ENCODE results near the gene ZMYND8.
"Not testable (repeated sequence)": the region's sequence is repeated elsewhere in the genome, so short reads cannot be mapped to it uniquely, and the experiment has no call there.

The ZMYND8 gene

DNA sequence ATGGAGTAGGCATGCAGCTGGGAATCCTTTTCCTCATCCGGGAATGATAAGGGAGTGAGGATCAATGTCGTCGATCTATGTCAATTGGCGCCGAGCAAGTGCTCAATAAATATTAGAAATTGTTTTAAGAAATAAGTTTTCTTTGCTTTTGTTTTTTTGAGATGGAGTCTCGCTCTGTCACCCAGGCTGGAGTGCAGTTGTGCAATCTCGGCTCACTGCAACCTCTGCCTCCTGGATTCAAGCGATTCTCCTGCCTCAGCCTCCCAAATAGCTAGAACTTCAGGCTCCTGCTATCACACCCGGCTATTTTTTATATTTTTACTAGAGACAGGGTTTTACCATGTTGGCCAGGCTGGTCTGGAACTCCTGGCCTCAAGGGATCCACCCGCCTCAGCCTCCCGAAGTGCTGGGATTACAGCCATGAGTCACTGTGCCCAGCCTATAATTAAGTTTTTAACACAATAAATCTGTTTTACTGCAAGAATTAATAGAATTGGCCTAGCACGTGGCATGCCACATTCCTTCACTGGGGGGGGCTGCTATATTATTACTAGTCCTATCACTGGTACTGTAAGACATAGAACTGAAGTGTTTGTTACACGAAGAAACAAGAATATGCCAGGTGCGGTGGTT is 92.2 kb downstream of the ZMYND8 start:
- not testable (repeated sequence) for DNase-seq (ENCODE audit: low spot score)

DNA sequence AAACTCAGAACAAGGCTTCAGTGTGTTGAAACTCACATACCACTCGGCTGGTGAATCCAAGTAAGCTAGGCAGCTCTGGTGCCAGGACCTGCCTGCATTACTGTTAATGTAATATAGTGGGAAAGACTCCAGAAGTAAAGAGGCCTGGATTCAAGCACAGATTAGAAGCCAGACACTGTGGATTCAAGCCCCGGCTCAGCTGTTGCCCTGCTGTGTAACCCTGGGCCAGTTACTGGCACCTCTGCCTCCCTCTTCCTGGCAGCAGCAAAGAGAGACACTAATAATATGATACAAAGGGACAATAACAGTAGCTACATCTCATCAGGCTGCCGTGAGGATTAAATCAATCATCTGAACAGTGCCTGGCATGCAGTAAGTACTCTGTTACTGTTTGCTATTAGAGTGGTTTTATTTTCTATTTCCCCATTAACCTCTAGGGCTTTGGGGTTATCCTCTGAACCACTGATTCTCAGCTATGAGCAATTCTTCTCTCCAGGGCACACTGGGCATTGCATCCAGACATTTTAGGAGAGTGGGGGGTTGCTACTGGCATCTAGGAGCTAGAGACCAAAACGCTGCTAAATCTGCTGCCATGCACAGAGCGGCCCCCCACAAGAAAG is 92.9 kb downstream of the ZMYND8 start:
- no peak for DNase-seq (ENCODE audit: low spot score)

DNA sequence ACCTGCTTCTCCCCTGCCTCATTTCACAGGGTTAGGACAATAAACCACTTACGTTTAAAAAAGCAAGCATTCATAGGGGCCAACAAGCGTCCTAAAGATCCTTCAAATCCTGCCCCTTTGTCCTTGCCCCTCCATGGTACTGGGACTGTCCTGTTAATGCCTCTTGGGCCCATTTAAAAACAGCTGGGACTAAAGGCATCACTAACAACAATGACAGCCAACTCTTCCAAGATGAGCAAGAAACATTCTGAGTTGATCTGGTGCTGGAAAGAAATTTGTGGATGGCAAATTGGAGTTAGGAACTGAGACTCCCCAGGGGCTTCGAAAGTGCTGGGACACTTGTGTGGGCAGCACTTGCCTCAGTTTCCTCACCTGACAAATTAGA is 93.4 kb downstream of the ZMYND8 start:
- DNase-seq (ENCODE audit: low spot score): no peak

DNA sequence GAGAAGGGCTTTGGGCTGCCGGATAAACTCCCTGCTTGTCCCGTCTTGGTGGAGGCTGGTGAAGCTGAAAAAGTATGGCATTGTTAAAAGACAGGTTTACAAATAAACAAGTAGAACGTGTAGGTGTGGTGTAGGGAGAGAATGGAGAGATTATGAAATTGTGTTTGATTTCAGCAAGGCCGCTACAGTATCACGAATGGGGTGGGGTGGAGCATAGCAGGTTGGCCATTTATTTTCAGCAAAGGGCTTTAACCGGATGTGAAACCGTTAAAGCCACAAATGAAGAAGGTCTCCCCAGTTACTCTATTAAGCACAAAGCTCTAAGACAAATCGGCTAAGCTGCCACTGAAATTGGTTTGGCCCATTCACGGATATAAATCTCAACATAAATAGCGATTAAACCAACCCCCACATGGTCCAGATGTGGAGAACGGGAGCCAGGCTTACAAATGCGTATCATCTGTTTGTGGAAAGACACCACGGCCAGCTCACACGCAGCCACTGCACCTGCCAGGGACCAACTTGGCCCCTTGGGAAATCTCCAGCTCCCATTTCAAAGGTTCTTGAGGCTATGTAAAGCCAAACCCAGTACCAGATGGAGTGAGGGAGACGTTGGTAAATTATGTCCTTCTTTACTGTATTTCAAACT is 94.0 kb downstream of the ZMYND8 start:
- no peak for DNase-seq (ENCODE audit: low spot score)

DNA sequence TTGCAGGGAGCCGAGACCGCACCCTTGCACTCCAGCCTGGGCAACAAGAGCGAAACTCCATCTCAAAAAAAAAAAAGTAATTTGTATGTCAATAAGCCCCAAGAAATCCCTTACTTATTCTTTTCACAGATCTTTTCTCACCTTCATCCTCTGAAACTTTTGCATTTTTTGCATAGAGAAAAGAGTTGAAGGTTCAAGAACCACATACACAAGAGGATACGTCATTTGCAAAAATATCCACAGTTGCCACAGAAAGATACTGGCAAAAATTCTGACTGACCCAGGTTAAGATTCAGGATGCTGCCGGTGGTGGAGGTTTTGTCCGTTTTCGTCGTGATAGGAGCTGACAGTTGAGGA is 94.5 kb downstream of the ZMYND8 start:
- no peak for DNase-seq (ENCODE audit: low spot score)

DNA sequence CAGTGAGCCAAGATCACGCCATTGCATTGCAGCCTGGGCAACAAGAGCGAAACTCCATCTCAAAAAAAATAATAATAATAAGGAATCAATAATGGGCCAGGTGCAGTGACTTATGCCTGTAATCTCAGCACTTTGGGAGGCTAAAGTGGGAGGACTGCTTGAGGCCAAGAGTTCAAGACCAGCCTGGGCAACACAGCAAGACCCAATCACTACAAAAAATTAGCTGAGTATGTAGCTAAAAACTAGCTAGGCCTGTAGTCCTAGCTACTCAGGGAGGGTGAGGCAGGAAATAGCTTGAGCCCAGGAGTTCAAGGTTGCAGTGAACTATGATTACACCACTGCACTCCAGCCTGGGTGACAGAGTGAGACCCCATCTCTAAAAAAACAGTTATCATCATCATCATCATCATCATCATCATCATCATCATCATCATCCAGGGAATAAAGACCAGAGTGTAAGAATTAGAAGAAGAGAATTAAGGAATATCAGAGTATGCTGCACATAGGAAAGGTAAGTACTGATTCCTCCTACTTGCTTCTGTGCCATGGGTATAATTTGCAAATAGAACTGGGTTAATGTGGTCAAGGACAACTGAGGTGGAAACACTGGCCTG is 95.2 kb downstream of the ZMYND8 start:
- not testable (repeated sequence) for DNase-seq (ENCODE audit: low spot score)

DNA sequence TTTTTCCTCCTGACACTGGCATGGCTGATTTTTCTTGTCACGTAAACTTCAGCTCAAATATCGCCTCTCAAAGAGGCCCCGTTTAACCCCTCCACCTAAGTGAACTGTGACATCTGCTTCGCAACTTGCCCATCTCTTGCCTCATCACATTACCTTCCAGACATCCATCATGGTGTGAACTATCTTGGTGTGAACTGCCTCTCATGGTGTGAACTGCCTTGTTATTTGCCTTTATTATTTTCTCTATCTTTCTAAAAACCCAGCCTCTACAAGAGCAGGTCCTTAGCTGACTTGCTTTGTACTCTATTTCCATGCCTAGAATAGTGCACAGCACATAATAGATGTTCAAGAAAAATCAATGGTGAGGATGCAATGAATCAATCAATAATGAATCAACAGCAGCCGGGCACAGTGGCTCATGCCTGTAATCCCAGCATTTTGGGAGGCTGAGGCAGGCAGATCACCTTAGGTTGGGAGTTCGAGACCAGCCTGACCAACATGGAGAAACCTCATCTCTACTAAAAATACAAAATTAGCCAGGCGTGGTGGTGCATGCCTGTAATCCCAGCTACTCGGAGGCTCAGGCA is 95.9 kb downstream of the ZMYND8 start:
- not testable (repeated sequence) for DNase-seq (ENCODE audit: low spot score)

DNA sequence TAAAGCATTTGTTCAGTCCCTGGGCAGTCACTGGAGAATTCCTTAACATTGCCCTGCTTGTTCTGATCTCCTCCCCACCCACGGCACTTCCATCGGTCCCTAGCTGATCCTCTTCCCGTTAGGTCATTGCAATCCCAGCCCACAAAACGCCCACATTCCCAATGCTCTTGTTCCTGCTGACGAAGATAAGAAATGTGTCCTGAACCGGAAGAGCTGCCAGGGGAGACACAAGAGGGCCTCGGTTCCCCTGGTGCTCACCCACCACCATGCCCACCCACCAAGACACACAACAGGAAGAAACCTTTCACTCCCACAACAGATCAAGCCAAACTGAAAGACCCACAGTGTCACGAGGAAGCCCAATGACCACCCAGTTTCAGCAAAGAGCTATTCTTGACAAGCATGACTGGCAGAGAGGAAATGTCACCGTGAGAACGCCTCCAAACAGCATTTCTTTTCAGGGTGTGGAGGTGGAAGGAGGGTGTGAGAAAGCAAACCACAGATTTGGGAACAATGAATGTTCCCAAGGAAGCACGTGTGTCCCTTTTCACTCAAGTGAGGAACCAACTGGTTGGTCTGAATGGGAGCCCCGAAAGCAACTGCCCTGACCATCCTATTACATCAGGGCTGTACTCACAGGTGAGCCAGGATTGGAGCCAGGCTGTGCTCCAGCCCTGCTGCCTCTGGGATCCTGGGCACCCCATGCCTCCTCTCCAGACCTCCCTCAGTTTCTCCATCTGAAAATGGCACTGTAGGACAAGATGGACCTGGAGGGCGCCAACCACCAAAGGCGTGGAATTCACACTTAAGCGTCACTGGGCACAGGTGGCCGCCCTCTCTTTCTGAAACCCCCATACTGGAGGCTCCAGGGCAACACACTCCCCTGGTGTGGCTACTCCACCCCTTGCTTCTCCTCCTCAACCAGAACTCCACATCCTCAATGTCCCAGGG is 97.5 kb downstream of the ZMYND8 start:
- no peak for DNase-seq (ENCODE audit: low spot score)

DNA sequence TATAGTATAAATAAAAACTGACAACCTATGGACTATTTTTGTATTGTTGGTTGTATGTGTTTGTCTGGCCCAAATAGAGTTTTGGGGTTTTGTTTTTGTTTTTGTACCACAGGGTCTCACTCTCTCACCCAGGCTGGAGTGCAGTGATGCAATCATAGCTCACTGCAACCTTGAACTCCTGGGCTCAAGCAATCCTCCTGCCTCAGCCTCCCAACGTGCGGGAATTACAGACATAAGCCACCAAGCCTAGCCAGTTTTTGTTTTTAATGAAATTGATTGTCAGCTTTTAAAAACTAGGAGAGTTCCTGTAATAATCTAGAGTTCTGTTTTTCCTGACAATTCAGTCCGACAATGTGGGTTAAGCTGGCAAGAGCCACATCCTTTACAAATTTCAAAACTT is 98.7 kb downstream of the ZMYND8 start:
- no peak for DNase-seq (ENCODE audit: low spot score)

DNA sequence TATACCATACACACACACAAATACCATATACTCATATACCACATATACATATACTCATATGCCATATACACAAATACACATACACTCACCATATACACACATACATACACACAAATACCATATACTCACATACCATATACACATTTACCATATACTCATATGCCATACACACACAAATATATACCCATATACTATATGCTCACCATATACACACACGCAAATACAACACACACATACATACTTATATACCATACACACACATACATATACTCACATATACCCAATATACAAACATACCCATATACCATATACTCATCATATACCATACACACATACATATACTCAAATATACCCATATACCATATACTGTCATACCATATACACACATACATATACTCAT is 99.2 kb downstream of the ZMYND8 start:
- no peak for DNase-seq (ENCODE audit: low spot score)

DNA sequence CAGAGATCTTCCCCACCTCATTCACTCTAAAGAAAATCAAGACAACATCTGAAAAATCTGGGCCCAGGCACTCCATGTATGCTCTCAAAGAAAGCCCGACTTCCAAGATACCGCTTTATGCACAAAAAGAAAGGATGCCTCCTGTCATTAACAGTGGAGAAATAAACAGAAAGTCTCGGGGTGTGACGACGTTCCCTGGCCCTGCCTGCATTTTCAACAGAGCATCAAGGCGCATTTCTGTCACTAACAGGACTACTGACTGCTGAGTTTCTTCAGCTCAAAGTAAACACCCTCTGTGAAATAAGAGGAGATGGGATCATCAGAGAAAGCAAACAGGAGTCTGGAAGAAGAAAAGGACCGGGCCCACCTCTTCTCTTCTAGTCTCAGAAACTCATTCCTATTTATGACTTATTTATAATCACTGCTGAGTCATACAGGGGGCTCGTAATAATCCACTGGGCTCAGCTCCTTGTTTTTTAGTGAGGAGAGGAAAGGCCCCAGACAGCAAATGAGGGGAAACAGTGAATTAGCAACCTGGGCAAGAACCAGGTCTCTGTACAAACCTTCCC is 99.7 kb downstream of the ZMYND8 start:
- DNase-seq (ENCODE audit: low spot score): no peak

DNA sequence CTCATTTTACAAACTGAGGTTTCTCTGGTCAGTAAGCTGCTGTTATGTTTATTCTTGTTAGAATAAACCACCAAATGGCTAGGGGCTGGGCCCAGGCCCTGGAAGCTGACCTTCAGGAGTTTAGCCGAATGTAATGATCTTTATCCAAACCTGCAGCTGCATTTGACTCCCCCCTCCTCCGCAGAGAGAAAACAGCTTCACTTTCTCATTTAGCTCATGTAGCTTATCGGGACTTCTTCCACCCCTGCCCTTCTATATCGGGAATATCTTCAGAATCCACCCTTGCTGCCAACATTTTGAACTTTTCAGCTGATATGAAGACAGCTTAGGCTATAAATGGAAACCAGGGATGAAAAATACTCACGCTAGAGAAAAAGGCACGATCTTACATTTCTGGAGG is 102.6 kb downstream of the ZMYND8 start:
- no peak for DNase-seq (ENCODE audit: low spot score)

DNA sequence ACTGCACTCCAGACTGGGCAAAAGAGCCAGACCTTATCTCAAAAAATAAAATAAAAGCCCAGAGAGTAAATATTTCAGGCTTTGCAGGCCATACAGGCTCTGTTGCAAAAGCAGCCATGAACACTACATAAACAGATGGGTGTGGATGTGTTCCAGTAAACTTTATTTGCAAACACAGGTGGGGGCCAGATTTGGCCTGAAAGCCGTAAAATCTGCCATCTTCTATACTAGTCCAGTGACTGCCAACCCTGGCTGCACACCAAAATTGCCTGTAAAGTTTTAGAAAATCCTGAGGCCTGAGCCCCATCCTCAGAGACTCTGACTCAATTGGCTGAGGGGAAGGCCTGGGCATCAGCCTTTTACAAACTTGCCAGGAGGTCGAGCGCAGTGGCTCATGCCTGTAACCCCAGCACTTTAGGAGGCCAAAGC is 103.6 kb downstream of the ZMYND8 start:
- no peak for DNase-seq (ENCODE audit: low spot score)

DNA sequence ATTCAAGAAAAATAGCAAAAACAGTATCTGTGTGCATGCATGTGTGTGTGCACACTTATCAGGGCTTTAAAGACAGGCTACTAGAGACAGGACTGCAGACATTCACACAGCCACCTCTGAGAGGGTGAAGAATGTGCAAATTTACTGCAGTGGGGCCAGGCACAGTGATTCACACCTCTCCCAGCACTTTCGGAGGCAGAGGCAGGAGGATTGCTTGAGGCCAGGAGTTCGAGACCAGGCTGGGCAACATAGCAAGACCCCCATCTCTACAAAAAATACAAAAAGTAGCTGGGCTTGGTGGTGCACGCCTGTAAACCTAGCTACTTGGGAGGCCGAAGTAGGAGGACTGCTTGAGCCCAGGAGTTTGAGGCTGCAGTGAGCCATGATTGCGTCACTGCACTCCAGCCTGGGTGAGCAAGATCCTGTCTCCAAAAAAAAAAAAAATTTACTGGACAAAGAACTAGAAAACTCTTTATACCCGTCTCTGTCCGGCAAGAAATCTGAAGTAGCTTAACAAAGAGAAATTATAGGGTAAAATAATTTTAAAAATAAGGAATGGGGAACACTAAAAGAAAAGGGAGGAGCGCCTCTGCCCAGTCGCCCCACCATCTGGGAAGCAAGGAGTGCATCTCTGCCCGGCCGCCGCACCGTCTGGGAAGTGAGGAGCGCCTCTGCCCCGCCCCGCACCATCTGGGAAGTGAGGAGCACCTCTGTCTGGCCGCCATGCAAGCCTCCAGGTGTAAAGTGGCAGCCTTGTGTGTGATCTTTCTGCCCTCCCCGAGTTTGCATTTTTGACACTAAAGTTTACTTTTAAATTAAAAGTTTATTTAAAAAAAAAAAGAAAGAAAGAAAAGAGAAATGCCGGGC is 105.1 kb downstream of the ZMYND8 start:
- DNase-seq (ENCODE audit: low spot score): no peak

DNA sequence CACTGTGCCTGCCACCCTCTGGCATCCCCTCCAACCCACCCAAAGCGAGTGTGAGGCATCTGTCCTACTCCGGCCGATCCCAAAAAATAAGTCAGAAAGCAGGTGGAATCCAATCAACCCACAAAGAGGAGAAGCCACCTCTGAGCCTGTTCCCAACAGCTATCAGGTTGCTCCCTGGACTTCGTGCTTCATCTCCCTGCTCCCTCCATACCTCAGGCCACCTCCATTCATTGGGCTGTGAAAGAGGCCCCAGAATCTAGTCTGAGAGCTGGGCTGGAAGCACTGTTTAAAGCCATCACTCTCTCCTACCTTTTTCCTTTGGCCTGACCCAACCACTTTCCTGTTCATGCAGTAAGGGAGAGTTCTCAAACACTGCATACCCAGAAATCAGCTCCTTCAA is 106.1 kb downstream of the ZMYND8 start:
- no peak for DNase-seq (ENCODE audit: low spot score)

DNA sequence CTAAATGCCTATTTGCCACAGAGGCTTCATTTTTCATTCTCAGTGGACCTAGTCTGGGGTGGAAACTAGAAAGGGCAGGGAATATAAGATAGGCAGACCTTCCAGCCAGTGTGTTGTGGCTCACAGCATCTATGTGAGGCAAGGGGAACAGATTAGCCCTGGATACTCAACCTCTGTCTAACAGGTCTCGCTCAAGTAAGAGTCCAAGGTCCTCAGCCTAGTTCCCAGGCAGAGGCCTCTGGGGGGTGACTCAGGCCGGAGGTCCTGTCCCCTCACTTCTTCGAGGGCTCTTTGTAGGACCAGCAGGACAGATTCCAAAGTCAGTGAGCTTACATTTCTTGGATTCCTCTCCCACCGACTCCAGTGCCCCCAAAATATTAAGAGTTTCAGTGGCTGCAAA is 106.6 kb downstream of the ZMYND8 start:
- DNase-seq (ENCODE audit: low spot score): no peak

DNA sequence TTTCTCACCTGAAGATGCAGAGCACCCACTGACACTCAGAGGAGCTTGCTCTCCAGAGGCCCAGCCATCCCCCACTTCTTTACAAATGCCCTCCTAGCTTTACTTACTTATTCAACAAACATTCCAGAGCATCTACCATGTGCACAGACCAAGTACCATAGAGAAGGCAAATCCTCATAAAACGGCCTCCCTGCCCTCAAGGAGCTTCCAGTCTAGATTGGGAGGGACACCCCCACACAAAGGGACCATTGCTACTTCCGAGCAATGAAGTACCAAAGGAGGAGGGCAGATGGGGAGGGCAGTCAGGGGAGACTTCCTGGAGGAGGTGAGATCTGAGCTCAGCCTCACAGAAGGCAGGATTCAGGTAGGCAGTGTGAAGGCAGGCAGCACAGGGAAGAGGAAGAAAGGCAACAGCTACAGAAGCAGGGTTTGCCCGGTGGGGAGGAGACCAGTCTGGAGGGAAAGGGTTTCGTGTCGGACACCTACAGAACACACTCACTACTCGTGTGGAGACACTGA is 108.0 kb downstream of the ZMYND8 start:
- DNase-seq (ENCODE audit: low spot score): no peak

DNA sequence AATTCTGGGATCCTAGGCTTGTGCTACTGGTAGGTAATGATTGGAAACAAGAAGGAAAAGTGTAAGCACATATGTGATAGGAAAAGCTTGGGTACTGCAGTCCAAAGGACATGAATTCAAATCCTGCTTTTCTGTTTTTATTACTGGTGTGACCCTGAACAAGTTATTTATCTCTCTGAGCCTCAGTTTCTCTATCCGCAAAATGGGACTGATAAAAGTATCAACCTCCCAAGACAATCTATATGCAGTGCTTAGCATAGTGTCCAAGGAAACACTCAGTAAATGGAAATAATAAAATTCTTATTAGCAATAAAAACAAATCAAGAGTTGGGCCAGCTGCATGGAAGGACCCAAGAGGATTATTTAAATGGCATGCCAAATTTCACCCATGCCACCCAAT is 108.5 kb downstream of the ZMYND8 start:
- no peak for DNase-seq (ENCODE audit: low spot score)

DNA sequence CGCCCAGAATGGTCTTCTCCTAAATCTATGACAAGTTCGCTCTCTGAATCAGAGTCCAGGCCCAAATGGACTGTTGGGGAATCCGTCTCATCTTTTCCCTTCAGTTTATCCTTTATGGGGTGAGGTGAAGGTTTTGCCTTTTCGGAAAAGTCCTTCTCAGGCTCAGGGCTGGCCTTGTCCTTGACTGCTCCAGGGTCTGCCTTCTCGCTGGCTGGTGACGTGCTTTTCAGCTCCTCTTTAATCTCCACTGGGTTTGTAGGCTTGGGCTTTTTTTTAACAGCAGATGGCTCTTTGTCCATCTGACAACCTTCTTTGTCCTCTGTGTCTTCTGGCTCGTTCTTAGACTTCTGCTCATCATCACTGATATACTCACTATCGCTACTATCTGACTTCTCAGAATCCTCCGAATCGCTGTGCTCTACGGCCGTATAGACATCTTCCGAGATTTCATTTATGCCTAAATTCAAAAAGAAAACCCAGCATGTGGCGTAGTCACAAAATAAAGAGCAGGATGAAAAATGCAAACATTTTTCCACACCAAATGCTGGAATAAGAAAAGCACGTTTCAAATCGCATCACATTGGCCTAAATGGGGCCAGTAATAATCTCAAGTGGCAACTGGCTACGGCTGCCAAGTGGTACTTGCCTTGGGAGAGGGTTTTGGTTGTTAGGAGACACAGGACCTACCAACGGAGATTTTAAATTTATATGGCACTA is 110.3 kb downstream of the ZMYND8 start:
- DNase-seq (ENCODE audit: low spot score): no peak

DNA sequence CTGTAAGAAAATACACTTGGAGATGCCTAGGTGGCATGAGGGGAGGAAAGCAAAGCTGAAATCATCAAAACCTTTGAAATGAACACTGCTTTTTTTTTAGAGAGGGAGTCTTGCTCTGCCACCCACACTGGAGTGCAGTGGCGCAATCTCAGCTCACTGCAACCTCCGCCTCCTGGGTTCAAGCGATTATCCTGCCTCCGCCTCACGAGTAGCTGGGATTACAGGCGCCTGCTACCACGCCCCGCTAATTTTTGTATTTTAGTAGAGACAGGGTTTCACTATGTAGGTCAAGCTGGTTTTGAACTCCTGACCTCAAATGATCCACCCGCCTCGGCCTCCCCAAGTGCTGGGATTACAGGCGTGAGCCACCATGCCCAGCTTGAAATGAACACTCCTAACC is 111.3 kb downstream of the ZMYND8 start:
- not testable (repeated sequence) for DNase-seq (ENCODE audit: low spot score)
